Neutrophil (primary cell): Measurements from ENCODE around the gene PRR5L.

Source experiments
- H3K27ac ChIP-seq: fragments of 200-600 bp; sonication (generic); 2 replicates; pipeline ENCODE4 v1.5.1; 2016; ENCODE audit warnings: mild to moderate bottlenecking, moderate library complexity
- H3K27me3 ChIP-seq: fragments of 200-600 bp; sonication (generic); 2 replicates; pipeline ENCODE4 v1.6.0; 2016; ENCODE audit warnings: mild to moderate bottlenecking
- H3K36me3 ChIP-seq: fragments of 200-600 bp; sonication (generic); 2 replicates; pipeline ENCODE4 v1.5.1; 2017
- H3K4me1 ChIP-seq, 2 experiments: fragments of 200-600 bp in 1 of 2; sonication (generic) in 1 of 2; 1 replicate in 1 of 2; 2 replicates in 1 of 2; pipeline versions ENCODE4 v1.5.1 to v1.6.1; 2013 to 2016; ENCODE audit warnings: low read depth in 1 of 2, low read length in 1 of 2, mild to moderate bottlenecking in 1 of 2, moderate library complexity in 1 of 2; ENCODE audit not compliant: control insufficient read depth in 1 of 2, insufficient read depth in 1 of 2
- H3K4me3 ChIP-seq, 2 experiments: fragments of 200-600 bp in 1 of 2; sonication (generic) in 1 of 2; 1 replicate in 1 of 2; 2 replicates in 1 of 2; pipeline ENCODE4 v1.5.1; 2013 to 2016; ENCODE audit warnings: low read depth in 1 of 2, low read length in 1 of 2, mild to moderate bottlenecking in 1 of 2, moderate library complexity in 1 of 2
- H3K9me3 ChIP-seq: fragments of 200-600 bp; sonication (generic); 2 replicates; pipeline ENCODE4 v1.5.1; 2016
- TF ChIP-seq, protein P1 (sequence below): fragments of 200-600 bp; sonication (generic); IDR thresholded peaks from 2 replicates; pipeline ENCODE4 v1.5.1; 2016; ENCODE audit warnings: antibody characterized with exemption

PRR5L gene

GRCh38 chr11:36446135-36446534 is 150.0 kb downstream of the PRR5L start:
- TF ChIP-seq, protein P1, sequence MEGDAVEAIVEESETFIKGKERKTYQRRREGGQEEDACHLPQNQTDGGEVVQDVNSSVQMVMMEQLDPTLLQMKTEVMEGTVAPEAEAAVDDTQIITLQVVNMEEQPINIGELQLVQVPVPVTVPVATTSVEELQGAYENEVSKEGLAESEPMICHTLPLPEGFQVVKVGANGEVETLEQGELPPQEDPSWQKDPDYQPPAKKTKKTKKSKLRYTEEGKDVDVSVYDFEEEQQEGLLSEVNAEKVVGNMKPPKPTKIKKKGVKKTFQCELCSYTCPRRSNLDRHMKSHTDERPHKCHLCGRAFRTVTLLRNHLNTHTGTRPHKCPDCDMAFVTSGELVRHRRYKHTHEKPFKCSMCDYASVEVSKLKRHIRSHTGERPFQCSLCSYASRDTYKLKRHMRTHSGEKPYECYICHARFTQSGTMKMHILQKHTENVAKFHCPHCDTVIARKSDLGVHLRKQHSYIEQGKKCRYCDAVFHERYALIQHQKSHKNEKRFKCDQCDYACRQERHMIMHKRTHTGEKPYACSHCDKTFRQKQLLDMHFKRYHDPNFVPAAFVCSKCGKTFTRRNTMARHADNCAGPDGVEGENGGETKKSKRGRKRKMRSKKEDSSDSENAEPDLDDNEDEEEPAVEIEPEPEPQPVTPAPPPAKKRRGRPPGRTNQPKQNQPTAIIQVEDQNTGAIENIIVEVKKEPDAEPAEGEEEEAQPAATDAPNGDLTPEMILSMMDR = no peak
- peaks cover 9 to 19% of the 10 kb centered on the region in 2 experiments for H3K4me1 ChIP-seq
- H3K36me3 ChIP-seq = peaks cover 3% of the 10 kb centered on the region
- H3K27me3 ChIP-seq = no peaks in the 10 kb centered on the region
- H3K4me3 ChIP-seq = no peak overlapping the region
- H3K9me3 ChIP-seq = no peaks in the 10 kb centered on the region
- no peak overlapping the region for H3K27ac ChIP-seq

DNA sequence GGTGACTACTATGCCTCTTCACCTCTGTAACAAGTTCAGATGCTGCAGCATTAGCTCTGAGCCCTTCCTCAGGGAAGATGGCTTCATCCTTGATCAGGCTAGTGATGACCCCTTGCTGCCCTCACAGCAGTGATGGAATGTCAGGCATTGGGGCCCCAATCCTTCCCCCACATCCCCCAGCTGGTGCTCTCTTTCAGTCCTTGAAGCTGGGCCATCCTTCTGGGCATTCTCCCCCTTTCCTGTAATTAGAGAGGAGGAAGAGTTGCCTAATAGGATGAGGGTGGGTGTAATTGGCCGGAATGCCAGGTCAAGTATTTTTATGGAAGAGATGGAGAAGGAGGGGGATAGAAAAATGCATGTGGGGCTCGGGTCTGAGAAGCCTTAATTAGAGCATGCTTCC is 151.4 kb downstream of the PRR5L start:
- H3K4me1 ChIP-seq = peaks cover 9 to 24% of the 10 kb centered on the region in 2 experiments
- no peaks in the 10 kb centered on the region for H3K9me3 ChIP-seq
- H3K36me3 ChIP-seq = peaks cover 7% of the 10 kb centered on the region

DNA sequence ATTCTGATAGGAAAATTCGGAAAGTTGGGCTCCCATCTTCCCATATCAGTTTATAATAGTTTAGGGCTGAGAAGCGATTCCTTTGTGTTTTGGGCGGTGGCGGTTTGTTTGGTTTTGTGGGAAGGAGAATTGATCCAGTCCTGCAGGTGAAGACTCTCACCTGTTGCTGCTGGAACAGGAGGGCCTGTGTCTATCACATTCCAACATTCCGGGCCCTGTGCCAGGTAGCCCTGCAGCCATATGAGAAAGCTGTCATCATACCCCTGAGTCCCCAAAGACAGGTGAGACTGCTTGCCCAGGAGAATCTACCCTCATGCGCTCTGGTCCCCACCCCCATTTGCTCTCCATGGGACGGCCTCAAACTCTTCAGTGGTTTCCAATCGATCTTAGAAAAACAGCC is 151.9 kb downstream of the PRR5L start:
- Histone ChIP-seq H3K9me3 (no peaks in the 10 kb centered on the region), H3K27me3 (no peaks in the 10 kb centered on the region), H3K36me3 (peaks cover 7% of the 10 kb centered on the region), H3K4me3 (no peak overlapping the region), H3K27ac (no peak overlapping the region), H3K4me1 (peaks cover 9 to 25% of the 10 kb centered on the region in 2 experiments)
- TF ChIP-seq, protein P1 = no peak

More for the DNA sequence above, 151.4 kb downstream of the PRR5L start:
- TF ChIP-seq, protein P1 = no peak
- no peaks in the 10 kb centered on the region for H3K27me3 ChIP-seq
- no peak overlapping the region for H3K4me3 ChIP-seq
- no peak overlapping the region for H3K27ac ChIP-seq

DNA sequence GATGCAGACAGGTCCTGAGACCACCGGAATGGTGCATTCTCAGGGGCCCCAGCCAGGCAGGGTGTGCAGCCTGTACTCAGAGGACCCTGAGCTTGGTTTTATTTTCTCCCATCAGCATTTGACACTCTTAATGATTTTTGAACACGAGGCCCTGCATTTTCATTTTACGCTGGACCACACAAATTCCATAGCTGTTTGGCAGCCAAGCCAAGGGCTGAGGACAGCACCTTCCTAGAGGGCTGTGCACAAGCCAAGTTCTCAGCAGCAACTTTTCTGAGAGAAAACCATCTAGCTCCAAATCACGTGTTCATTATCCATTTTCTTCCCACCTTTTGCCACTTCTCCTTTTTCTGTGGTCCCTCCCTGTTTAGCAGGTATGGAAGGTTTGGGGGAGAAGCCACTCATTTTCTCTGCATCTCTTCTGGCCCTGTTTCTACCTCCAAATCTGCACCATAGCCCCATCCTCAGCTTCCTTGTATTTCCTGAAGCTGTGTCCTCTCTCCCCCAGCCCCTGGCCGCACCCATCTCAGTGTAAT is 153.5 kb downstream of the PRR5L start:
- peak overlapping the region in 1 of 2 experiments; percentile 31 for H3K4me3 ChIP-seq
- TF ChIP-seq, protein P1 = no peak

DNA sequence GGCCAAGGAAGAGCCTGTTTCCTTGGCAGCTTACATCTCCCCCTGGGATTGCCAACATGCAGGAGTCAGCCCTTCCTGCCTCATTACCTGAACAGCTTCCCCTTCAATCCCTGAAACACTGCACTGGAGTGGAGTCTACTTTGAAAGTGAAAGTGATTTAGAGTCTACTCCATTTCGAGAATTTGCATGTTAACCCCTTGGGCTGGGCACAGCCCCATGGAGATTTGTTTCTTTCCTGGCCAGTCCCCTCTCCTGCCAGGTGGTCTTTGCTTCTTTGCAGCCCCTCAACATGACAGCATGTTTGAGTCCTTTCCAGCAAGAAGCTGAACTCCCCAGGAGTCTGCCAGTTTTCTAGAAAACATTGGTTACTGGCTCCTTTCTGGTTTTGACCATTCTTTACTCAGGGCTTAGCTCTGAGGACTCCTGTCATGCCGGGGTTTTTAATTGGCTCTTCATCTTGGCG is 154.1 kb downstream of the PRR5L start:
- TF ChIP-seq, protein P1 = no peak
- Histone ChIP-seq H3K27me3 (no peaks in the 10 kb centered on the region), H3K4me1 (peaks cover 12 to 26% of the 10 kb centered on the region in 2 experiments), H3K4me3 (peak overlapping the region in 1 of 2 experiments; percentile 31), H3K36me3 (peaks cover 7% of the 10 kb centered on the region), H3K9me3 (no peaks in the 10 kb centered on the region), H3K27ac (peak overlapping the region; percentile 58)

More for the DNA sequence above, 153.5 kb downstream of the PRR5L start:
- Histone ChIP-seq H3K36me3 (peaks cover 7% of the 10 kb centered on the region), H3K4me1 (peaks cover 12 to 26% of the 10 kb centered on the region in 2 experiments), H3K9me3 (no peaks in the 10 kb centered on the region), H3K27ac (peak overlapping the region; percentile 58), H3K27me3 (no peaks in the 10 kb centered on the region)
